ENCODE measurements around the gene UBR4.
"Not testable (repeated sequence)": the region's sequence is repeated elsewhere in the genome, so short reads cannot be mapped to it uniquely, and the experiment has no call there.

The UBR4 gene

GRCh38 chr1:19209990-19210771, at the start of gene UBR4:
TSS of gene UBR4 (minus strand) at chr1:19210266. CDS start at chr1:19210248, 18 bp downstream.
- peak; percentile 95 to 99 for DNase-seq

- no peak for DNase-seq
Observed at GRCh38 chr1:19258353-19258752, 48.3 kb upstream of the UBR4 start.

GRCh38 chr1:19257178-19257914, 47.3 kb upstream of the UBR4 start:
- no peak for DNase-seq

GRCh38 chr1:19256301-19256700, 46.2 kb upstream of the UBR4 start:
- DNase-seq = not testable (repeated sequence)

- no peak for DNase-seq
Observed at GRCh38 chr1:19255288-19255687, 45.2 kb upstream of the UBR4 start.

- DNase-seq = no peak
Observed at GRCh38 chr1:19254416-19254815, 44.4 kb upstream of the UBR4 start.

- DNase-seq = peak; percentile 90 to 92
Observed at GRCh38 chr1:19251305-19252196, 41.5 kb upstream of the UBR4 start, which contains the start of the genes EMC1 and MRTO4. TSS of gene EMC1 (minus strand) at chr1:19251524. CDS start at chr1:19251509, 15 bp downstream. TSS of gene MRTO4 (plus strand) at chr1:19251805. CDS start at chr1:19251836, 31 bp downstream.

- DNase-seq = no peak
Observed at GRCh38 chr1:19250629-19251304, 40.7 kb upstream of the UBR4 start.

- peak; percentile 11 to 41 for DNase-seq
Observed at GRCh38 chr1:19240673-19241538, 30.8 kb upstream of the UBR4 start.

GRCh38 chr1:19239876-19240275, 29.8 kb upstream of the UBR4 start:
- DNase-seq = no peak

- DNase-seq = no peak
Observed at GRCh38 chr1:19234224-19234623, 24.2 kb upstream of the UBR4 start.

- DNase-seq = peak in 1 of 2 experiments; percentile 22
Observed at GRCh38 chr1:19232524-19232846, 22.4 kb upstream of the UBR4 start.

- not testable (repeated sequence) for DNase-seq
Observed at GRCh38 chr1:19231736-19232523, 21.9 kb upstream of the UBR4 start.

GRCh38 chr1:19229828-19230325, 19.8 kb upstream of the UBR4 start:
- DNase-seq = no peak

GRCh38 chr1:19229229-19229628, 19.2 kb upstream of the UBR4 start:
- no peak for DNase-seq

GRCh38 chr1:19222979-19223824, 13.1 kb upstream of the UBR4 start:
- DNase-seq = no peak

GRCh38 chr1:19222573-19222972, 12.5 kb upstream of the UBR4 start:
- DNase-seq = no peak

- no peak for DNase-seq
Observed at GRCh38 chr1:19220991-19221390, 10.9 kb upstream of the UBR4 start.

- no peak for DNase-seq
Observed at GRCh38 chr1:19220080-19220846, 10.2 kb upstream of the UBR4 start.
